ENCODE measurements around the gene PSMD12. TPM values are rescaled to one million over a fixed set of nuclear protein-coding genes. Genes with fewer than 3 reads are reported as not detected.
"Not testable (repeated sequence)": the region's sequence is repeated elsewhere in the genome, so short reads cannot be mapped to it uniquely, and the experiment has no call there.

Gene PSMD12
- total RNA-seq, 1 donor from 2014 or later, result 54.6 TPM

- peaks cover 2% of the 10 kb centered on the region for H3K9me3 Mint-ChIP-seq
- no peak for TF ChIP-seq CTCF (IDR thresholded peaks at IDR 0.05)
- no peak overlapping the region for H3K4me3 Mint-ChIP-seq
- ChIA-PET CTCF (no interaction called here), POLR2A (no interaction called here)
- intact Hi-C loops (cut with micrococcal nuclease), result no loop called here
- ATAC-seq (ENCODE audit: low read depth), result no peak
- H3K27me3 Mint-ChIP-seq, result peaks cover 4% of the 10 kb centered on the region
- H3K36me3 Mint-ChIP-seq (ENCODE audit: low read depth), result no peaks in the 10 kb centered on the region
- no peak for DNase-seq
- H3K4me1 Mint-ChIP-seq, result no peaks in the 10 kb centered on the region
- H3K27ac Mint-ChIP-seq, result no peak overlapping the region
Measured at GRCh38 chr17:67328026-67328425, 38.4 kb downstream of the PSMD12 start.

DNA sequence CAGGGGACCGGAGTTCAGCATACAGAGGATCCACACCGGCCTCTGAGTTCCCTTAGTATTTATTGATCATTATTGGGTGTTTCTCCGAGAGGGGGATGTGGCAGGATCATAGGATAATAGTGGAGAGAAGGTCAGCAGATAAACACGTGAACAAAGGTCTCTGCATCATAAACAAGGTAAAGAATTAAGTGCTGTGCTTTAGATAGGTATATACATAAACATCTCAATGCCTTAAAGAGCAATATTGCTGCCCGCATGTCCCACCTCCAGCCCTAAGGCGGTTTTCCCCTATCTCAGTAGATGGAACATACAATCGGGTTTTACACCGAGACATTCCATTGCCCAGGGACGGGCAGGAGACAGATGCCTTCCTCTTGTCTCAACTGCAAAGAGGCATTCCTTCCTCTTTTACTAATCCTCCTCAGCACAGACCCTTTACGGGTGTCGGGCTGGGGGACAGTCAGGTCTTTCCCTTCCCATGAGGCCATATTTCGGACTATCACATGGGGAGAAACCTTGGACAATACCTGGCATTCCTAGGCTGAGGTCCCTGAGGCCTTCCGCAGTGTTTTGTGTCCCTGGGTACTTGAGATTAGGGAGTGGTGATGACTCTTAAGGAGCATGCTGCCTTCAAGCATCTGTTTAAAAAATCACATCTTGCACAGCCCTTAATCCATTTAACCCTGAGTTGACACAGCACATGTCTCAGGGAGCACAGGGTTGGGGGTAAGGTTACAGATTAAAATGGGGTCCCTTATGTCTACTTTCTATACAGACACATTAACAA lies 39.2 kb downstream of the PSMD12 start:
- CTCF ChIA-PET; H3K36me3 Mint-ChIP-seq (ENCODE audit: low read depth); H3K4me3 Mint-ChIP-seq; POLR2A ChIA-PET; intact Hi-C loops (cut with micrococcal nuclease); H3K27me3 Mint-ChIP-seq; DNase-seq; H3K9me3 Mint-ChIP-seq; ATAC-seq (ENCODE audit: low read depth); H3K27ac Mint-ChIP-seq; H3K4me1 Mint-ChIP-seq: not testable (repeated sequence)

- no peak overlapping the region for H3K4me3 Mint-ChIP-seq
- DNase-seq (no peak), ATAC-seq (ENCODE audit: low read depth) (no peak)
Measured at GRCh38 chr17:67326440-67326839, 39.9 kb downstream of the PSMD12 start.

DNA sequence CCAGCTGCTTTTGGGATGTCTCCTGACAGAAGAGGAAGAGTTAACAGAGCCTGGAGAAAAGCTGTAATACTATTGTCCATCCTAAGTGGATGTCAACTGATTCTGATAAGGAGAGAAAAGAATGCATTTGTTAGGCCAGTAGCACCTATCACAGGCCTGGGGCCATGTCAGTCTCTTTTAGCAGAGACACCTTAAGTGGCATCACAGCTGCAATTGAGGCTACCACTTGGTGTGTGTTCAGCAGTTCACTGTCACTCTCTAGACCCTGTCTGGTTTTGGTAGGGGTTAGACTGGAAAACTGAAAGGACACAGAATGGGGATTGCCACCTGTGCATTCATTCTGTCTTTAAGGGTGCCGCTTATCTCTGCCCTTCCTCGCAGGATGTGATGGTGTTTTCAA lies 42.0 kb downstream of the PSMD12 start:
- ATAC-seq (ENCODE audit: low read depth), result no peak
- Mint-ChIP-seq H3K36me3 (ENCODE audit: low read depth) (no peaks in the 10 kb centered on the region), H3K27ac (no peak overlapping the region), H3K4me1 (no peaks in the 10 kb centered on the region), H3K9me3 (peaks cover 2% of the 10 kb centered on the region), H3K4me3 (no peak overlapping the region), H3K27me3 (peaks cover 4% of the 10 kb centered on the region)
- intact Hi-C loops (cut with micrococcal nuclease), result no loop called here
- DNase-seq, result no peak
- ChIA-PET CTCF (no interaction called here), POLR2A (no interaction called here)
- TF ChIP-seq CTCF (IDR thresholded peaks at IDR 0.05), result no peak

More at GRCh38 chr17:67326440-67326839, 39.9 kb downstream of the PSMD12 start:
- ChIA-PET CTCF (no interaction called here), POLR2A (no interaction called here)
- Mint-ChIP-seq H3K27me3 (peaks cover 4% of the 10 kb centered on the region), H3K9me3 (peaks cover 2% of the 10 kb centered on the region), H3K27ac (no peak overlapping the region), H3K36me3 (ENCODE audit: low read depth) (no peaks in the 10 kb centered on the region), H3K4me1 (no peaks in the 10 kb centered on the region)
- TF ChIP-seq CTCF (IDR thresholded peaks at IDR 0.05), result no peak
- intact Hi-C loops (cut with micrococcal nuclease), result no loop called here

GRCh38 chr17:67323445-67323844 lies 42.9 kb downstream of the PSMD12 start:
- no peak overlapping the region for H3K27ac Mint-ChIP-seq
- DNase-seq (no peak), ATAC-seq (ENCODE audit: low read depth) (no peak)
- ChIA-PET POLR2A (no interaction called here), CTCF (no interaction called here)
- H3K36me3 Mint-ChIP-seq (ENCODE audit: low read depth), result no peaks in the 10 kb centered on the region
- H3K9me3 Mint-ChIP-seq, result peaks cover 2% of the 10 kb centered on the region
- intact Hi-C loops (cut with micrococcal nuclease), result no loop called here
- no peaks in the 10 kb centered on the region for H3K4me1 Mint-ChIP-seq
- TF ChIP-seq CTCF (IDR thresholded peaks at IDR 0.05), result no peak
- H3K27me3 Mint-ChIP-seq, result peaks cover 4% of the 10 kb centered on the region
- no peak overlapping the region for H3K4me3 Mint-ChIP-seq

Data from activated B cell treated with CpG ODN at 0.5 μM for 24 hours (primary cell).